Chondrocyte (in vitro differentiated cells): ENCODE data around the gene PRR22. TPM values are rescaled to one million over a fixed set of nuclear protein-coding genes. Genes with fewer than 3 reads are reported as not detected.

Experiments
- DNase-seq: peaks from one replicate; pipeline ENCODE4 v3.0.0; 2021; ENCODE audit warnings: mixed read lengths, low spot score
- H3K27ac Mint-ChIP-seq: one replicate; pipeline ENCODE4 v1.8.0; 2021; ENCODE audit warnings: mild to moderate bottlenecking, moderate library complexity, mixed read lengths; ENCODE audit not compliant: unreplicated experiment
- H3K27me3 Mint-ChIP-seq: 2 replicates; pipeline ENCODE4 v1.8.0; 2021; ENCODE audit warnings: low read depth, mixed read lengths
- H3K36me3 Mint-ChIP-seq: 2 replicates; pipeline ENCODE4 v1.8.0; 2021; ENCODE audit warnings: low read depth, mixed read lengths
- H3K4me1 Mint-ChIP-seq: 2 replicates; pipeline ENCODE4 v1.8.0; 2021; ENCODE audit warnings: low read depth, mild to moderate bottlenecking, mixed read lengths
- H3K4me3 Mint-ChIP-seq: one replicate; pipeline ENCODE4 v1.8.0; 2021; ENCODE audit warnings: mild to moderate bottlenecking, moderate library complexity, mixed read lengths; ENCODE audit not compliant: unreplicated experiment
- H3K9me3 Mint-ChIP-seq: 2 replicates; pipeline ENCODE4 v1.8.0; 2021; ENCODE audit warnings: low read depth, mixed read lengths
- CTCF ChIP-seq: fragments of 200-600 bp; sonication (generic); IDR thresholded peaks from 2 replicates; pipeline ENCODE4 v1.5.0; 2021; ENCODE audit warnings: antibody characterized with exemption, mild to moderate bottlenecking, moderate library complexity
- total RNA-seq: library from RNA; stranded (reverse); gene quantifications from 3 replicates; pipeline ENCODE4 v1.2.1, GENCODE V29; 2021

PRR22 gene
- total RNA-seq, 1 donor from 2014 or later = 1.3 TPM

- H3K27me3 Mint-ChIP-seq = no peaks in the 10 kb centered on the region
- peak overlapping the region; percentile 99 for H3K4me3 Mint-ChIP-seq
- peaks cover 17% of the 10 kb centered on the region for H3K4me1 Mint-ChIP-seq
- peak; percentile 18 for TF ChIP-seq CTCF
- no peak for DNase-seq
- H3K27ac Mint-ChIP-seq = peak overlapping the region; percentile 100
- H3K9me3 Mint-ChIP-seq = no peaks in the 10 kb centered on the region
- H3K36me3 Mint-ChIP-seq = no peaks in the 10 kb centered on the region
Measured at GRCh38 chr19:5828661-5829566, 44.4 kb upstream of the PRR22 start.

- Mint-ChIP-seq H3K27ac (peak overlapping the region; percentile 100), H3K4me1 (peaks cover 17% of the 10 kb centered on the region), H3K27me3 (no peaks in the 10 kb centered on the region), H3K9me3 (no peaks in the 10 kb centered on the region), H3K4me3 (peak overlapping the region; percentile 99), H3K36me3 (no peaks in the 10 kb centered on the region)
- no peak for DNase-seq
- TF ChIP-seq CTCF = peak; percentile 5
Measured at GRCh38 chr19:5827891-5828660, 43.5 kb upstream of the PRR22 start.

- Mint-ChIP-seq H3K9me3 (no peaks in the 10 kb centered on the region), H3K4me3 (peak overlapping the region; percentile 99), H3K36me3 (no peaks in the 10 kb centered on the region), H3K4me1 (peaks cover 17% of the 10 kb centered on the region), H3K27ac (peak overlapping the region; percentile 45), H3K27me3 (no peaks in the 10 kb centered on the region)
- peak; percentile 1 for TF ChIP-seq CTCF
- no peak for DNase-seq
Measured at GRCh38 chr19:5827342-5827890, 42.9 kb upstream of the PRR22 start.

- Mint-ChIP-seq H3K36me3 (no peaks in the 10 kb centered on the region), H3K9me3 (no peaks in the 10 kb centered on the region), H3K4me3 (peak overlapping the region; percentile 99), H3K4me1 (peaks cover 17% of the 10 kb centered on the region), H3K27me3 (no peaks in the 10 kb centered on the region), H3K27ac (peak overlapping the region; percentile 45)
- TF ChIP-seq CTCF = peak; percentile 39
- DNase-seq = no peak
Measured at GRCh38 chr19:5826531-5827341, 42.2 kb upstream of the PRR22 start.
